Measurements from ENCODE around the gene CTNNA3.
"Not testable (repeated sequence)": the region's sequence is repeated elsewhere in the genome, so short reads cannot be mapped to it uniquely, and the experiment has no call there.

DNA sequence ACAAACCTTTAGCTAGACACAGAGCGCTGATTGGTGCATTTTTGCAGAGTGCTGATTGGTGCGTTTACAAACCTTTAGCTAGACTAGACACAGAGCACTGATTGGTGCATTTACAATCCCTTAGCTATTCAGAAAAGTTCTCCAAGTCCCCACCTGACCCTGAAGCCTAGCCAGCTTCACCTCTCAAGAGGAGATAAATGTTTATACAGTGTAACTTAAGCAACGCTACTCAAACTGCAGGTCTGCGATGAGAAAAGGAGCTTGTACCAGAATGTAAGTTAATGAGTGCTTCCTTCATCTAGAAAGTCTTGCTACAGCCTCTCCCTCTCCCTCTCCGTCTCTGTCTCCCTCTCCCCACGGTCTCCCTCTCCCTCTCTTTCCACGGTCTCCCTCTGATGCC is 5.5 kb downstream of the CTNNA3 start:
- not testable (repeated sequence) for TF ChIP-seq CEBPB (IDR thresholded peaks at IDR 0.05; ENCODE audit: low read depth, low read length); RAD21 (IDR thresholded peaks at IDR 0.05; ENCODE audit: low read length); CTCF (conservative IDR thresholded peaks at IDR 0.05; ENCODE audit: low read depth, low read length); RFX5 (IDR thresholded peaks at IDR 0.05; ENCODE audit: low read depth, low read length); NFE2L2 (IDR thresholded peaks at IDR 0.05; ENCODE audit: low read depth, low read length)
